Neuronal stem cell (in vitro differentiated cells): ENCODE data around the gene IGSF21.

Experiments
- DNase-seq: peaks from one replicate; pipeline ENCODE4 v3.0.0-alpha.2; 2013; ENCODE audit warnings: low spot score
- H2AFZ ChIP-seq: one replicate; pipeline ENCODE4 v1.6.1; 2013; ENCODE audit warnings: mild to moderate bottlenecking, low read length, inconsistent platforms
- H2AK5ac ChIP-seq: 2 replicates; pipeline ENCODE4 v1.6.1; 2013; ENCODE audit warnings: low read depth, mild to moderate bottlenecking, inconsistent platforms, low read length, moderate library complexity, mixed read lengths
- H2BK120ac ChIP-seq: 2 replicates; pipeline ENCODE4 v1.6.1; 2013; ENCODE audit warnings: low read depth, mild to moderate bottlenecking, inconsistent platforms, low read length, moderate library complexity, mixed read lengths
- H2BK12ac ChIP-seq: one replicate; pipeline ENCODE4 v1.6.1; 2013; ENCODE audit warnings: low read length, inconsistent platforms
- H2BK15ac ChIP-seq: 2 replicates; pipeline ENCODE4 v1.6.1; 2013; ENCODE audit warnings: mild to moderate bottlenecking, low read length, inconsistent platforms, mixed read lengths
- H2BK5ac ChIP-seq: one replicate; pipeline ENCODE4 v1.6.1; 2013; ENCODE audit warnings: inconsistent platforms, mild to moderate bottlenecking, low read length, moderate library complexity
- H3K14ac ChIP-seq: one replicate; pipeline ENCODE4 v1.6.1; 2013; ENCODE audit warnings: low read length, inconsistent platforms
- H3K18ac ChIP-seq: 2 replicates; pipeline ENCODE4 v1.6.1; 2013; ENCODE audit warnings: low read length, inconsistent platforms
- H3K23ac ChIP-seq: 2 replicates; pipeline ENCODE4 v1.6.1; 2013; ENCODE audit warnings: low read depth, mild to moderate bottlenecking, mixed read lengths, low read length, inconsistent platforms; ENCODE audit not compliant: poor library complexity
- H3K27ac ChIP-seq: replicated peaks from 3 replicates; pipeline ENCODE4 v1.5.1; 2013; ENCODE audit warnings: low read length, inconsistent platforms
- H3K27me3 ChIP-seq, 3 experiments: 2 replicates each; pipeline ENCODE4 v1.6.1; 2013; ENCODE audit warnings: low read length in 3 of 3, mild to moderate bottlenecking in 2 of 3, inconsistent platforms in 1 of 3, low read depth in 1 of 3, mixed read lengths in 1 of 3, moderate library complexity in 1 of 3; ENCODE audit not compliant: control insufficient read depth in 3 of 3, insufficient read depth in 3 of 3
- H3K36me3 ChIP-seq, 2 donors: replicated peaks in 1 of 2; 2 replicates each; pipeline ENCODE4 v1.6.1; 2013; ENCODE audit warnings: low read length in 2 of 2; ENCODE audit not compliant: control insufficient read depth in 2 of 2, insufficient read depth in 2 of 2
- H3K4ac ChIP-seq: 2 replicates; pipeline ENCODE4 v1.6.1; 2013; ENCODE audit warnings: inconsistent platforms, mild to moderate bottlenecking, low read length, moderate library complexity
- H3K4me1 ChIP-seq, 2 donors: 1 replicate in 1 of 2; 2 replicates in 1 of 2; pipeline ENCODE4 v1.6.1; 2013; ENCODE audit warnings: low read length in 2 of 2, low read depth in 1 of 2; ENCODE audit not compliant: control insufficient read depth in 2 of 2, insufficient read depth in 1 of 2
- H3K4me2 ChIP-seq: one replicate; pipeline ENCODE4 v1.6.1; 2013; ENCODE audit warnings: mild to moderate bottlenecking, low read length, inconsistent platforms; ENCODE audit not compliant: insufficient read depth, poor library complexity, severe bottlenecking
- H3K4me3 ChIP-seq, 2 donors: 2 replicates each; pipeline ENCODE4 v1.5.1; 2013; ENCODE audit warnings: low read length in 2 of 2, mild to moderate bottlenecking in 2 of 2, inconsistent platforms in 1 of 2, moderate library complexity in 1 of 2
- H3K79me1 ChIP-seq: one replicate; pipeline ENCODE4 v1.6.1; 2013; ENCODE audit warnings: low read depth, mild to moderate bottlenecking, inconsistent platforms, low read length, moderate library complexity
- H3K9ac ChIP-seq: one replicate; pipeline ENCODE4 v1.6.1; 2013; ENCODE audit warnings: mild to moderate bottlenecking, low read depth, low read length, inconsistent platforms; ENCODE audit not compliant: poor library complexity
- H3K9me3 ChIP-seq, 2 donors: replicated peaks in 1 of 2; 2 replicates each; pipeline versions ENCODE3 to v1.6.1; 2013; ENCODE audit warnings: low read length in 2 of 2, mild to moderate bottlenecking in 2 of 2, inconsistent platforms in 1 of 2, low read depth in 1 of 2, mixed read lengths in 1 of 2, moderate library complexity in 1 of 2; ENCODE audit not compliant: control insufficient read depth in 2 of 2, insufficient read depth in 1 of 2
- H4K8ac ChIP-seq: one replicate; pipeline ENCODE4 v1.6.1; 2013; ENCODE audit warnings: low read depth, mild to moderate bottlenecking, inconsistent platforms, low read length, moderate library complexity
- H4K91ac ChIP-seq: one replicate; pipeline ENCODE4 v1.6.1; 2013; ENCODE audit warnings: low read length, low read depth, mild to moderate bottlenecking, inconsistent platforms; ENCODE audit not compliant: poor library complexity
- WGBS, 2 donors: extraction: QIAGEN DNeasy Blood & Tissue Kit; methylation state at CpG; one replicate each; pipeline ENCODE4 v1.1.7; 2013; ENCODE audit warnings: missing lambda C conversion rate in 2 of 2, mixed read lengths in 1 of 2; ENCODE audit not compliant: insufficient read length in 2 of 2, insufficient replicate concordance in 1 of 2; ENCODE audit errors: extremely low coverage in 2 of 2; 5-methylcytosine and 5-hydroxymethylcytosine counted together

IGSF21 gene

GRCh38 chr1:18314399-18314798, 206.8 kb downstream of the IGSF21 start:
- Histone ChIP-seq H3K4me1 (no peaks in the 10 kb centered on the region), H2BK120ac (no peak overlapping the region), H2AK5ac (no peak overlapping the region), H3K14ac (no peak overlapping the region), H3K27me3 (no peaks in the 10 kb centered on the region), H3K4me2 (no peak overlapping the region), H3K36me3 (no peaks in the 10 kb centered on the region), H3K79me1 (no peaks in the 10 kb centered on the region), H3K27ac (no peak overlapping the region), H4K8ac (no peak overlapping the region), H3K4me3 (no peak overlapping the region), H2BK12ac (no peak overlapping the region), H3K9ac (no peak overlapping the region), H2BK15ac (no peak overlapping the region), H2BK5ac (no peak overlapping the region), H3K18ac (no peak overlapping the region), H3K4ac (no peak overlapping the region), H4K91ac (no peak overlapping the region), H3K9me3 (peaks cover 0 to 4% of the 10 kb centered on the region in 2 donors), H3K23ac (no peak overlapping the region), H2AFZ (no peak overlapping the region)
- no peak for DNase-seq
- WGBS, 2 donors = no CpG with 5 or more reads among the region's 9 CpGs

DNA sequence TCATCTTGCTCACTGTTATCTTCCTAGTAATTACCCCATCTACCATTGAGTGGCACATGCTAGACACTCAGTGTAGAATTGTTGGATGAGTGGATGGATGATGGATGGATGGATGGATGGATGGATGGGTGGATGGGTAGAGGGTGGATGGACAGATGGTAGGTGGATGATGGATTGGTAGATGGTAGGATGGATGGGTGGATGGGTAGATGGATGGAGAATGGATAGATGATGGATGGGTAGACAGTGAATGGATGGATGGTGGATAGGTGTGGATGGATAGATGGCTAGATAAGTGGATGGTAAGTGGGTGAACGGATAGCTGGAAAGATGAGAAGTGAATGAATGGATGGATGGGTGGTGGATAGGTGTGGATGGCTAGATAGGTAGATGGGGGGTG, 207.9 kb downstream of the IGSF21 start:
- DNase-seq = no peak
- H2BK12ac ChIP-seq = no peak overlapping the region
- no peak overlapping the region for H2BK5ac ChIP-seq
- no peak overlapping the region for H2BK15ac ChIP-seq
- H3K27me3 ChIP-seq = no peaks in the 10 kb centered on the region
- no peak overlapping the region for H3K18ac ChIP-seq
- H2AFZ ChIP-seq = no peak overlapping the region
- H3K27ac ChIP-seq = no peak overlapping the region
- no peak overlapping the region for H3K9ac ChIP-seq
- H2AK5ac ChIP-seq = no peak overlapping the region
- H3K4me3 ChIP-seq = no peak overlapping the region
- H4K91ac ChIP-seq = no peak overlapping the region
- H3K36me3 ChIP-seq = no peaks in the 10 kb centered on the region
- no peak overlapping the region for H3K4me2 ChIP-seq
- no peak overlapping the region for H2BK120ac ChIP-seq
- H3K14ac ChIP-seq = no peak overlapping the region
- WGBS, 2 donors = no CpG with 5 or more reads among the region's 1 CpG
- H3K4ac ChIP-seq = no peak overlapping the region
- H3K9me3 ChIP-seq = peaks cover 0 to 4% of the 10 kb centered on the region in 2 donors
- no peak overlapping the region for H4K8ac ChIP-seq
- no peak overlapping the region for H3K23ac ChIP-seq
- no peaks in the 10 kb centered on the region for H3K4me1 ChIP-seq
- H3K79me1 ChIP-seq = no peaks in the 10 kb centered on the region

- no peak overlapping the region for H3K4me3 ChIP-seq
- no peak overlapping the region for H4K8ac ChIP-seq
- H2BK5ac ChIP-seq = no peak overlapping the region
- no peaks in the 10 kb centered on the region for H3K4me1 ChIP-seq
- no peak overlapping the region for H3K23ac ChIP-seq
- H2BK12ac ChIP-seq = no peak overlapping the region
- H3K36me3 ChIP-seq = no peaks in the 10 kb centered on the region
- no peaks in the 10 kb centered on the region for H3K79me1 ChIP-seq
- H3K18ac ChIP-seq = no peak overlapping the region
- no peak overlapping the region for H3K27ac ChIP-seq
- WGBS, 2 donors = no CpG with 5 or more reads among the region's 3 CpGs
- H4K91ac ChIP-seq = no peak overlapping the region
- H2AK5ac ChIP-seq = no peak overlapping the region
- H2BK15ac ChIP-seq = no peak overlapping the region
- H2AFZ ChIP-seq = no peak overlapping the region
- H3K4me2 ChIP-seq = no peak overlapping the region
- no peak overlapping the region for H3K4ac ChIP-seq
- H3K14ac ChIP-seq = no peak overlapping the region
- H3K9ac ChIP-seq = no peak overlapping the region
- H3K27me3 ChIP-seq = no peaks in the 10 kb centered on the region
- no peak for DNase-seq
- H3K9me3 ChIP-seq = peaks cover 0 to 4% of the 10 kb centered on the region in 2 donors
- no peak overlapping the region for H2BK120ac ChIP-seq
These were observed 209.2 kb downstream of the IGSF21 start for GRCh38 chr1:18316764-18317163.

DNA sequence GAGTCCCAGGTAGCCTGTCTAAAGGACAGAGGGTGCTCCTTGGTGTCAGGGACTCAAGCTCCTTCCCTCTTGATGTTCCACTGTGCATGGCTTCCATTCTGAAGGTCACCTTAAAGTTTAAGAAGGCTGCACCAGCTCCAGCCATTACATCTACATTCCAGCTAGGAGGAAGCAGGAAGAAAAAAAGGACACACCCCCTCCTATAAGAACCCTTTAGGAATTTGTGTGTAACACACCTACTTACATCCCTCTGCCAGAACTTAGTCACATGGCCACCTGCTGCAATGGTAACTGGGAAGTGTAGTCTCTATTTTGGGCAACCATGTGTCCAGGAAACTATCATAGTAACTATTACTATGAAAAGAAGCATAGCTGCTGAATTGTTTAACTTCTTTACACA, 211.5 kb downstream of the IGSF21 start:
- Histone ChIP-seq H4K91ac (no peak overlapping the region), H3K23ac (no peak overlapping the region), H3K27ac (no peak overlapping the region), H3K79me1 (no peaks in the 10 kb centered on the region), H2AK5ac (no peak overlapping the region), H3K9me3 (peaks cover 0 to 2% of the 10 kb centered on the region in 2 donors), H2BK120ac (no peak overlapping the region), H2BK5ac (no peak overlapping the region), H3K14ac (no peak overlapping the region), H3K9ac (no peak overlapping the region), H3K4ac (no peak overlapping the region), H4K8ac (no peak overlapping the region), H3K4me1 (no peaks in the 10 kb centered on the region), H3K18ac (no peak overlapping the region), H3K4me2 (no peak overlapping the region), H3K36me3 (no peaks in the 10 kb centered on the region), H2AFZ (no peak overlapping the region), H3K27me3 (no peaks in the 10 kb centered on the region), H2BK12ac (no peak overlapping the region), H3K4me3 (no peak overlapping the region), H2BK15ac (no peak overlapping the region)
- DNase-seq = no peak
